Measurements from ENCODE around the gene CYTH1. TPM values are rescaled to one million over a fixed set of nuclear protein-coding genes. Genes with fewer than 3 reads are reported as not detected.
"Not testable (repeated sequence)": the region's sequence is repeated elsewhere in the genome, so short reads cannot be mapped to it uniquely, and the experiment has no call there.

CYTH1 gene
- total and polyA plus RNA-seq, 8 donors: 36.6 to 96.1 (median 41.3) TPM

- peak overlapping the region in 1 of 2 donors; percentile 86 for H3K4me3 ChIP-seq
- no peaks in the 10 kb centered on the region for H3K9me3 ChIP-seq
- H3K4me1 ChIP-seq: peaks cover 14 to 76% of the 10 kb centered on the region in 2 donors
- no peak for DNase-seq
- H3K27me3 ChIP-seq: no peaks in the 10 kb centered on the region
- ATAC-seq: peak; percentile 22
- no peaks in the 10 kb centered on the region for H3K36me3 ChIP-seq
- peak overlapping the region; percentile 94 for H3K27ac ChIP-seq
- intact Hi-C loops (cut with DNase I): no loop called here
- no peak for TF ChIP-seq CTCF (IDR thresholded peaks at IDR 0.05)
These were observed 1.7 kb downstream of the CYTH1 start for GRCh38 chr17:78780335-78780734.

- DNase-seq (no peak), ATAC-seq (peak; percentile 43)
- no peak for TF ChIP-seq CTCF (IDR thresholded peaks at IDR 0.05)
- H3K27me3 ChIP-seq: no peaks in the 10 kb centered on the region
- H3K4me3 ChIP-seq: peak overlapping the region in 1 of 2 donors; percentile 86
- H3K4me1 ChIP-seq: peaks cover 14 to 76% of the 10 kb centered on the region in 2 donors
- H3K36me3 ChIP-seq: no peaks in the 10 kb centered on the region
- peak overlapping the region; percentile 94 for H3K27ac ChIP-seq
- no peaks in the 10 kb centered on the region for H3K9me3 ChIP-seq
- intact Hi-C loops (cut with DNase I): no loop called here
These were observed 2.2 kb downstream of the CYTH1 start for GRCh38 chr17:78779850-78780249.

- H3K36me3 ChIP-seq; H3K9me3 ChIP-seq; H3K27me3 ChIP-seq; intact Hi-C loops (cut with DNase I); DNase-seq; ATAC-seq: not testable (repeated sequence)
- Histone ChIP-seq H3K4me3 (peak overlapping the region in 1 of 2 donors; percentile 86), H3K4me1 (peaks cover 14 to 79% of the 10 kb centered on the region in 2 donors), H3K27ac (peak overlapping the region; percentile 94)
These were observed 2.8 kb downstream of the CYTH1 start for GRCh38 chr17:78779286-78779651.

- intact Hi-C loops (cut with DNase I): no loop called here
- DNase-seq (no peak), ATAC-seq (no peak)
- H3K27me3 ChIP-seq: no peaks in the 10 kb centered on the region
- no peaks in the 10 kb centered on the region for H3K36me3 ChIP-seq
- no peak overlapping the region for H3K4me3 ChIP-seq
- H3K4me1 ChIP-seq: peaks cover 6 to 82% of the 10 kb centered on the region in 2 donors
- no peak for TF ChIP-seq CTCF (IDR thresholded peaks at IDR 0.05)
- H3K27ac ChIP-seq: peak overlapping the region in 1 of 2 donors; percentile 94
- no peaks in the 10 kb centered on the region for H3K9me3 ChIP-seq
These were observed 4.2 kb downstream of the CYTH1 start for GRCh38 chr17:78777881-78778280.

- Histone ChIP-seq H3K4me1 (peaks cover 5 to 85% of the 10 kb centered on the region in 2 donors), H3K9me3 (no peaks in the 10 kb centered on the region), H3K4me3 (peak overlapping the region in 1 of 2 donors; percentile 8), H3K27me3 (no peaks in the 10 kb centered on the region), H3K36me3 (no peaks in the 10 kb centered on the region), H3K27ac (peak overlapping the region; percentile 63 to 68)
- ATAC-seq: peak; percentile 12
- intact Hi-C loops (cut with DNase I): no loop called here
- TF ChIP-seq CTCF (IDR thresholded peaks at IDR 0.05): no peak
- DNase-seq: no peak
These were observed 7.0 kb downstream of the CYTH1 start for GRCh38 chr17:78774956-78775571.

- no peak for DNase-seq
- intact Hi-C loops (cut with DNase I): no loop called here
- Histone ChIP-seq H3K27ac (peak overlapping the region; percentile 63 to 68), H3K4me3 (no peak overlapping the region), H3K36me3 (no peaks in the 10 kb centered on the region), H3K4me1 (peaks cover 5 to 80% of the 10 kb centered on the region in 2 donors), H3K9me3 (no peaks in the 10 kb centered on the region), H3K27me3 (no peaks in the 10 kb centered on the region)
- ATAC-seq: no peak
- TF ChIP-seq CTCF (IDR thresholded peaks at IDR 0.05): no peak
These were observed 7.6 kb downstream of the CYTH1 start for GRCh38 chr17:78774453-78774852.

All from left lung (tissue), 10 donors.